ENCODE results near the gene RNF227.

The RNF227 gene

GRCh38 chr17:7875804-7876370, 40.2 kb downstream of the RNF227 start:
- TF ChIP-seq GATA3 (IDR thresholded peaks at IDR 0.05; ENCODE audit: low read depth, low read length) (no peak), GATA2 (IDR thresholded peaks at IDR 0.05; ENCODE audit: low read depth, low read length) (no peak)

GRCh38 chr17:7873051-7873450, 43.0 kb downstream of the RNF227 start:
- no peak for TF ChIP-seq GATA3 (IDR thresholded peaks at IDR 0.05; ENCODE audit: low read depth, low read length)
- TF ChIP-seq GATA2 (IDR thresholded peaks at IDR 0.05; ENCODE audit: low read depth, low read length), result no peak

GRCh38 chr17:7867881-7868329, 48.2 kb downstream of the RNF227 start:
- TF ChIP-seq GATA2 (IDR thresholded peaks at IDR 0.05; ENCODE audit: low read depth, low read length) (no peak), GATA3 (IDR thresholded peaks at IDR 0.05; ENCODE audit: low read depth, low read length) (no peak)

GRCh38 chr17:7864995-7865650, 51.0 kb downstream of the RNF227 start:
- TF ChIP-seq GATA3 (IDR thresholded peaks at IDR 0.05; ENCODE audit: low read depth, low read length), result no peak
- no peak for TF ChIP-seq GATA2 (IDR thresholded peaks at IDR 0.05; ENCODE audit: low read depth, low read length)
